ENCODE results near the gene CLEC2A. TPM values are rescaled to one million over a fixed set of nuclear protein-coding genes. Genes with fewer than 3 reads are reported as not detected.

Gene CLEC2A
- total and polyA plus RNA-seq, 8 donors = not detected

- DNase-seq (no peak), ATAC-seq (peak; percentile 27)
- intact Hi-C loops (cut with DNase I) = no loop called here
- Histone ChIP-seq H3K27ac (peak overlapping the region in 1 of 2 donors; percentile 47), H3K4me3 (no peak overlapping the region), H3K9me3 (peaks cover 0 to 5% of the 10 kb centered on the region in 2 donors), H3K4me1 (peaks cover 0 to 36% of the 10 kb centered on the region in 2 donors), H3K27me3 (no peaks in the 10 kb centered on the region), H3K36me3 (no peaks in the 10 kb centered on the region)
- TF ChIP-seq, protein P1, sequence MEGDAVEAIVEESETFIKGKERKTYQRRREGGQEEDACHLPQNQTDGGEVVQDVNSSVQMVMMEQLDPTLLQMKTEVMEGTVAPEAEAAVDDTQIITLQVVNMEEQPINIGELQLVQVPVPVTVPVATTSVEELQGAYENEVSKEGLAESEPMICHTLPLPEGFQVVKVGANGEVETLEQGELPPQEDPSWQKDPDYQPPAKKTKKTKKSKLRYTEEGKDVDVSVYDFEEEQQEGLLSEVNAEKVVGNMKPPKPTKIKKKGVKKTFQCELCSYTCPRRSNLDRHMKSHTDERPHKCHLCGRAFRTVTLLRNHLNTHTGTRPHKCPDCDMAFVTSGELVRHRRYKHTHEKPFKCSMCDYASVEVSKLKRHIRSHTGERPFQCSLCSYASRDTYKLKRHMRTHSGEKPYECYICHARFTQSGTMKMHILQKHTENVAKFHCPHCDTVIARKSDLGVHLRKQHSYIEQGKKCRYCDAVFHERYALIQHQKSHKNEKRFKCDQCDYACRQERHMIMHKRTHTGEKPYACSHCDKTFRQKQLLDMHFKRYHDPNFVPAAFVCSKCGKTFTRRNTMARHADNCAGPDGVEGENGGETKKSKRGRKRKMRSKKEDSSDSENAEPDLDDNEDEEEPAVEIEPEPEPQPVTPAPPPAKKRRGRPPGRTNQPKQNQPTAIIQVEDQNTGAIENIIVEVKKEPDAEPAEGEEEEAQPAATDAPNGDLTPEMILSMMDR (IDR thresholded peaks at IDR 0.05) = no peak
Observed at GRCh38 chr12:9973949-9974348, 41.8 kb upstream of the CLEC2A start.

- no peaks in the 10 kb centered on the region for H3K36me3 ChIP-seq
- H3K4me3 ChIP-seq = peak within 1 kb of the TSS in 1 of 2 donors; percentile 6
- no peak for DNase-seq
- ATAC-seq = peak; percentile 35
- H3K9me3 ChIP-seq = peaks cover 0 to 5% of the 10 kb centered on the region in 2 donors
- H3K4me1 ChIP-seq = peaks cover 0 to 27% of the 10 kb centered on the region in 2 donors
- no peaks in the 10 kb centered on the region for H3K27me3 ChIP-seq
- H3K27ac ChIP-seq = peak within 1 kb of the TSS in 1 of 2 donors; percentile 47
- intact Hi-C loops (cut with DNase I) = no loop called here
- TF ChIP-seq, protein P1 (IDR thresholded peaks at IDR 0.05) = no peak
Observed at GRCh38 chr12:9971181-9971580, 39.0 kb upstream of the CLEC2A start, which contains the start of gene CLEC12A. CLEC12A (plus strand) TSS chr12:9971409; CDS start chr12:9971597, 188 bp downstream.

- no peaks in the 10 kb centered on the region for H3K27me3 ChIP-seq
- DNase-seq (no peak), ATAC-seq (no peak)
- H3K27ac ChIP-seq = no peak overlapping the region
- intact Hi-C loops (cut with DNase I) = no loop called here
- TF ChIP-seq, protein P1 (IDR thresholded peaks at IDR 0.05) = no peak
- H3K4me1 ChIP-seq = peaks cover 0 to 27% of the 10 kb centered on the region in 2 donors
- H3K36me3 ChIP-seq = no peaks in the 10 kb centered on the region
- no peak overlapping the region for H3K4me3 ChIP-seq
- no peaks in the 10 kb centered on the region for H3K9me3 ChIP-seq
Observed at GRCh38 chr12:9969673-9970072, 37.5 kb upstream of the CLEC2A start.

DNA sequence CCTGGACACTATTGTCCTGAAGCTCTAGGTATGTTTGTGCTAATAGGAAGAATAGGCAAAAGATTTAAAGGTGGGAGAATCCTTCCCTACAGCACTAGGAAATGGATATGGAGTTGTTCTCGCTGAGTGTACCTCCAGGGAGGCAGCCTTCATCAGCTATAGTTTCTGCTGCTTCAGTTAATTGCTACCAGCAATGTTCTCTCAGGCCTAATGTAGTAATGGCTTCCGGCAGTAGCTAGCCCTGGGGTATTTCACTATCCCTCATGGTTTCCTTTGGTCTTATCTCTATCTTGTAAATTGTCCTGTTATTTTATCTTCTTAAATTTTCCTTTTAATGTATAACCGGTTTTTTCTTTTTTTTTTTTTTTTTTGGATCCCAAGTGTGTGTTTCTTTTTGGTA, 29.7 kb upstream of the CLEC2A start:
- Histone ChIP-seq H3K36me3 (no peaks in the 10 kb centered on the region), H3K27ac (no peak overlapping the region), H3K4me1 (peaks cover 0 to 10% of the 10 kb centered on the region in 2 donors), H3K4me3 (no peak overlapping the region), H3K9me3 (no peaks in the 10 kb centered on the region), H3K27me3 (no peaks in the 10 kb centered on the region)
- DNase-seq (no peak), ATAC-seq (no peak)
- TF ChIP-seq, protein P1 (IDR thresholded peaks at IDR 0.05) = no peak
- intact Hi-C loops (cut with DNase I) = no loop called here

GRCh38 chr12:9961106-9961505, 28.9 kb upstream of the CLEC2A start:
- no peaks in the 10 kb centered on the region for H3K9me3 ChIP-seq
- H3K4me1 ChIP-seq = peaks cover 0 to 10% of the 10 kb centered on the region in 2 donors
- H3K27me3 ChIP-seq = no peaks in the 10 kb centered on the region
- TF ChIP-seq, protein P1 (IDR thresholded peaks at IDR 0.05) = no peak
- intact Hi-C loops (cut with DNase I) = no loop called here
- DNase-seq = no peak
- no peak overlapping the region for H3K4me3 ChIP-seq
- no peak overlapping the region for H3K27ac ChIP-seq
- no peaks in the 10 kb centered on the region for H3K36me3 ChIP-seq
- ATAC-seq = no peak

Measured in left lung (tissue), 10 donors.